ENCODE measurements around the gene KHK. TPM values are rescaled to one million over a fixed set of nuclear protein-coding genes. Genes with fewer than 3 reads are reported as not detected.
A peak's percentile ranks its signal among the peaks of the same experiment; 100 is the strongest.

KHK gene
- polyA plus RNA-seq, 12 donors, result 1.1 to 7.6 (median 2.1) TPM; not detected in 1

DNA sequence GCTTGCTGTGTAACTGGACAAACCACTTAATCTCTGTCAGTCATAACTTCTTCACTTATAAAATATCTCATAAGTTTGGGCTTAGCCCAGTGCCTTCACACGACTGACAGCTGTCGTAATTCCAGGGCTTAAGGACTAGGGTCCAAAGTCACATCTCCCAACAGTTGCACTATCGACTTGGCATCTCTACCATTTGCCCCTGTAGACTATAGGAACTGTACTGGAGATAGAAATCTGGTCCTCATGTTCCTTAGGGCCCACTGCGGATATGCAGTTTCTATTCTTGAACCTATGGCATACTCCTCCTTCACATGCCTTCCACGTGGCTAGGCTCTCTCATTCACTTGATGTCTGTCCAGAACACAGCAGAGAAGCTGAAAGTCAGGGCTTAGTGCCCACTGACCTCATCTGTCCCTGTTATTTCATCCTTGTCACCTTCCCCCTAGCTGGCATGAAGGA lies 39.7 kb downstream of the KHK start:
- no peak for DNase-seq

DNA sequence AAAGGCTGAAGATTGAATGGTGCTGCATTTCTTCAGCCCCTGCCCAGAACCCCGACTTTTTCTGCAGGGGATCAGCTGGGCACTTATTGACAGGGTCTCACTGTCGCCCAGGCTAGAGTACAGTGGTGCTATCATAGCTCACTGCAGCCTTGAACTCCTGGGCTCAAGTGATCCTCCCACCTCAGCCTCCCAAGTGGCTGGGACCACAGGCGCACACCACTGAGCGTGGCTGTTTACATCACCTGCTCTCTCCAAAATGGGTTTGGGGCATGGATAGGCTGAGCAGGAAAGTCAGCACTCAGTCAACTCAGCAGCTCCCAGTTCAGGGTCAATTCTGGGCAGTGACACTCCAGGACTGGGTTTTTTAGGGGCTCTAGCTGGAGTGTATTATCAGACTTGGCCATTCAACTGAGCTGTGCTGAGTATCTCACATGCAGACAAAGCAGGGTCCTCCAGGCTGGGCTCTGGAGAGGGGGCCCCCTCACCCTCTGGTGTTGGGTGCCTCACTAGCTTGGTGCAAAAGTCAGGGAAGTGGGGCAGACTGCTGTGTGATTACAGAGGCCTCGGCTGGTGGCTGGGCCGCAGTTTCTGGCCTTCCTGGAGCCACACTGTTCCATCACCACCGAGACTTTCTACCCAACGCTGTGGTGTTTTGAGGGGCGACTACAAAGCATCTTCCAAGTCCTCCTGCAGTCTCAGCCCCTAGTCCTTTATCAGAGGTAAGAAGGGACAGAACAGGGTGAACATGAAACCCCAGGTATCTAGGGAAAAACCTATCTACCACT lies 41.5 kb downstream of the KHK start:
- no peak for DNase-seq

- no peak for DNase-seq
Observed at GRCh38 chr2:27128668-27129571, 42.3 kb downstream of the KHK start.

DNA sequence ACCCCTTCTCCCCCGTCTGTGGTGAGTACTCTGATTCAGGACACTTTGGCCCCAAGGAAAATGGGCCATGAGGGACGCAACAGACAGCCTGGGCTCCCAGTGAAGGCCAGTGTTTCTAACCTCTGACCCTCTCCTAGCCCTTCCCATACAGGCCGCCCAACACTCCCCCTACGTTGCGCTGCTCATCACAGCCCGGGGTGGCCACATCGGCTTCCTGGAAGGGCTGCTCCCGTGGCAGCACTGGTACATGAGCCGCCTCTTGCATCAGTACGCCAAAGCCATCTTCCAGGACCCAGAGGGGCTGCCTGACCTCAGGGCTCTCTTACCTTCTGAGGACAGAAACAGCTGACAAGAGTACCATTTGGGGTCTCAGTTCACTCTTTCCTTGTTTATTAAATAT lies 43.8 kb downstream of the KHK start:
- DNase-seq, result no peak

- DNase-seq, result no peak
Observed at GRCh38 chr2:27131429-27131828, 44.9 kb downstream of the KHK start.

DNA sequence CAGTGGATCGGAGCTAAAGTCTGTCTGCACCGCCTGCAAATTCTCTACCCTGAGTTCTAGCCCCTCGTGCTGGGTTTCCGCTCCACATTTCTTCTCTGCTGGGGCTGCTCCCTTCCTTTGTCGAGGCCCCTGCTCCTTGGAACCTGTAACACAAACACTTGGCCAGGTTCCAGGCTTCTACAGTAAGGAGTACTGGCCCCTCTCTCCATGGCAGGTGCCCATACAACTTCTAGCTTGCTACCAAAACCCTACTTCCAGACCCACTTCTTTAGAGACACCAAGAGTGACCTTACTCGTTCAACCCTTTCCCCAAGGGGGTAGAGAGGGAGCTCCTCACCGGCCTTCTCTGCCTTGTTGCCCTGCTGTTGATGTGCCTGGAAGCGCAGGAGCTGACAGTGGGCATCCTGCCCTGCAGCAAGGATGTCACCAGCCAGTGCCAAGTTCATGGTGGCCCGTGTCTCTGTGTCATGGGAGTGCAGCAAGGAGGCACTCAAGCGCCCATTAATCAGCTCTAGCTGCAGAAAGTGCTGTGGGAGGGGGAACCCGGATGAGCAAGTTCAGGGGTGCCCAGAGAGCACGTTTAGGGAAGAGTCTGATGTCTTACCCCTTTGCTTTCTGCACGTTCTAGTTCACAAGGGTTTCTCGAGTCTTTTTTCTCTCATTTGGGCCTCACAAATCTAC lies 46.8 kb downstream of the KHK start:
- DNase-seq, result no peak

- peak; percentile 98 for DNase-seq
Observed at GRCh38 chr2:27133905-27134780, 47.6 kb downstream of the KHK start, which contains the start of gene PREB. Gene PREB (minus strand): TSS chr2:27134636. CDS start chr2:27134421, 215 bp downstream.

DNA sequence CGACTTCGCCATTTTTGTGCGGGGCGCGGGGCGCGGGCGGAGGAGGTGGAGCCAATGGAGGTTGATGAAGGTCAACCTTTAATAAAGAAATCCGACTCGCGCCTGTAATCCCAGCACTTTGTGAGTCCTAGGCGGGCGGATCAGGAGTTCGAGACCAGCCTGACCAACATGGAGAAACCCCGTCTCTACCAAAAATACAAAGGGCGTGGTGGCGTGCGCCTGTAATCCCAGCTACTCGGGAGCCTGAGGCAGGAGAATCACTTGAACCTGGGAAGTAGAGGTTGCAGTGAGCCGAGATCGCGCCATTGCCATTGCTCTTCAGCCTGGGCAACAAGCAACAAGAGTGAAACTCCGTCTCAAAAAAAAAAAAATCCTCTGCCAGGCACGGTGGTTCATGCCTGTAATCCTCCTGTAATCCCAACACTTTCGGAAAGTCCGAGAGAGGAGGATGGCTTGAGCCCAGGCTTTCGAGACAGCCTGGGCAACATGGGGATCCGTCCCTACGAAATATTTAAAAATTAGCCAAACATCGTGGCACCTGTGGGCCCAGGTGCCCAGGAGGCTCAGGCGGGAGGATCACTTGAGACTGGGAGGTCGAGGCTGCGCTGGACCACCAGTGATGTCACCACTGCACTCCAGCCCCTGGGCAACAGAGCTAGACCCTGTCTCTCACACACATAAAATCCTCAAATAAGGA lies 48.4 kb downstream of the KHK start:
- no peak for DNase-seq

DNA sequence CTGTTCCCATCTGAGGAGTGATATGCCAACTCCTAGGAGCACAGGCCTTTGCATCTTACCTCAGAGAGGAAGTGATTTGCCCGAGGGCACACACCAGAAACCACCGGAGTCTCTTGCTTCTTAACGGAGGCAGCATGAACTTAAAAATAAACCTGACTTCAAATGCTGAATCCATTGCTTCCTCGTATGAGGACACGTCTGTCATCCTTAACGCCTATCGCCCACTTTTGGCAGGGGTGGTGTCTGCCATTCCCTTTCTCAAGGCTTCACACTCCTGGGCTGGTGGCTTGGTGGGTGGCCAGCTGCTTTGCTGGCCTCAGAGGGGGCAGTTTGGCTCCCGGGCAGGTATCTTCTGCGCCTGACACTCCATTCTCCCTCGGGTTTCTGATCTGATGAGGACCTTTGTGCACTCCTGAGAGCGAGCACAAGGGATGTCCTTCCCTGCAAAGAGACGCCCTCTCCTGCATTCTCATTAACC lies 48.9 kb downstream of the KHK start:
- no peak for DNase-seq

- no peak for DNase-seq
Observed at GRCh38 chr2:27136751-27137150, 50.2 kb downstream of the KHK start.

DNA sequence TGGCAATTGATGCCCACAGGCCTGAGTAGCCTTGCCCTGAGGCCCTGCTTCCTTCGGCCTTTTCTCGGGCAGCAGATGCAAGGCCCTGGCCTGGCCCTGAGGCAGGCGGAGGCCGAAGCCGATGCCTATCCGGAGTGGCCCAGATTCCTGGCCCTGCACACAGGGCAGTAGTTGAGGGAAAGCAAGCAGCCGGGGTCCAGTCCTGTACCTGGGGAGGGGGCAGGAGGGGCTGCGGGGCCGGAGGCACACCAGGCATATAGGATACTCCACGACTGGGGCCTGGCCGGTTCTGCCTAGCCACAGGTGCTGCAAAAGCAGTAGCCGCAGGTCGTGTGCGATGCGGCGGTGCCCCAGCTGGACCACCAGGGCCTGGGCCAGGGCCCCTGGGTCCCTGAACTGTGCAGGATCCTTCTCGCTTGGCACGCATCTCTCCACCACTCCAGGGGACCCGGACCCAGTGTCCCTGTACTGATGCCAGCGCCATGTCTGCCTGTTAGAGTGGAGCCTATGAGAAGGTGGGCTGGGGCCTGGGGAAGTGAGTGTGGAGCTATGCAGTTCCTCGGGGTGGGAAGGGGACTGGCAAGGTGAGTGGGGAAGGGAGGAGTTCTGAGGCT lies 50.9 kb downstream of the KHK start:
- DNase-seq, result no peak

DNA sequence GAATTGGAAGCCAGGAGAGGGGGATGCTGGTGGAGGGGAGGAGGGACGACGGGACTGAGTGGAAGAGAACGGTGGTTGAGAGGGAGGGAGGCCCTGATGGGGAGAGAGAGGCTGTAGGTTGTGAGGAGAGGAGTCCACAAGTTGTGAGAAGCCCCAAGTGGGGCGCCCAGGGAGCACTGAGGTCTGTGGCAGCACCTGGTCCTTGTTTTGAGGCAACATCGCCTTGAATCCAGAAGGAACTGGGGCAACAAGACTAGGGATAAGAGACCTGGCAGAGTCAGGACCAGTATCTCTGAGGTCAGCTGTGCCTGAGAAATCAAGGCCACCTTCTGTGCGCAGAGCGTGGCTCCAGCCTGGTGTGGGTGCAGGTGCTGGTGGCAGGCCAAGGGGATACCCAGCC lies 51.5 kb downstream of the KHK start:
- no peak for DNase-seq

DNA sequence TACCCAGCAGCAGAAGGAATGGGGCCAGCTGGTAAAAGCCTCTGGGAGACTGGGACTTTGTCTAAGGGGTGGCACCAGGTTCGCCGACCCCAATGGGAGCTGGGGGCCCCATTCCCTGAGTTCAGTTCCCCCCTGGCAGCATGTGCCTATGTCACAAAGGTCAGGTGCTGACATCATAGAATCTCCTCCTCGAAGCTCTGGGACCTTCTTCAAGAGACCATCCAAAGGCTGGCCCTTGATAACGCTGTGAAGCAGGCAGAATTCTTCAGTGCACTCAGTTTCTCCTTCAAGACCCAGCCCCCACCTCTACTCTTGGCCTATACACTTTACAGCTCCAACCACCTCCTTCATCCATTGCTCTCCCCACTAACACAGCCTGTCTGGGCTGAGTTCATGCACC lies 52.7 kb downstream of the KHK start, which contains the start of gene PRR30:
TSS of gene PRR30 (minus strand) at position 101 of the 400 bp plus-strand sequence. CDS start 1,081 bp downstream, outside the sequence.
- no peak for DNase-seq

DNA sequence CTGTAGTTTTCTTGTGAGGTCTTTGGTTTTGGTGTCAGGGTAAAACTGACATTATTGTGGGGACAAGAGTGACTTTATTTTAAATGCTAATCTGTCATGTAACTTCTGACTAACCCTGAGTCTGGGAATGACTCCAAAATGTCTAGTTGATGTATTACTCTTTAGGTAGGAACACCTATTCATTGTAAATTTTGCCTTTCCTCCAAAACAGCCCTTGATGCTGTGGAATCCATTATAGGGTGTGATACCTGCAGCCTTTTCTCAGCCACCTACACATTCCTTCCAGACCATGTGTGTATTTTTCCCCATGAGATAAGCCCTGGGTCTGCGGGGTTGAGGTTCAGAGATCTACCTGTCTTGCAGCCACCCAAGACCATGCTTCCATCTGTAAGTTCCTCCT lies 56.7 kb downstream of the KHK start:
- DNase-seq, result no peak

DNA sequence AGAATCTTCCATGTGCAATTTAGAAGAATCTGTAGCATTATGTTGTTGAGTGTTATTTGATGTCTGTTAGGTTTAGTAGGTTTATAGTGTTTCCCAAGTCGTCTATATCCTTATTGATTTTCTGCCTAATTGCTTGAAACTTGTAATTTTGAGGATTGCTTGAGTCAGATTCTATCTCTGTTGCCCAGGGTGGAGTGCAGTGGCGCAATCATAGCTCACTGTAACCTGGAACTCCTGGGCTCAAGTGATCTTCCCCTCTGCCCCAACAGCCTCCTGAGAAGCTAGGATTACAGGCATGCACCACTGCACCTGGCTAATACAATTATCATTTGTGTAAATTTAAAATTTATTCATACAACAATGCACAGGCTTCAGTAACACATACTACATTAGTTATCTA lies 59.1 kb downstream of the KHK start:
- DNase-seq, result no peak

- DNase-seq, result no peak
Observed at GRCh38 chr2:27147935-27148334, 61.4 kb downstream of the KHK start.

DNA sequence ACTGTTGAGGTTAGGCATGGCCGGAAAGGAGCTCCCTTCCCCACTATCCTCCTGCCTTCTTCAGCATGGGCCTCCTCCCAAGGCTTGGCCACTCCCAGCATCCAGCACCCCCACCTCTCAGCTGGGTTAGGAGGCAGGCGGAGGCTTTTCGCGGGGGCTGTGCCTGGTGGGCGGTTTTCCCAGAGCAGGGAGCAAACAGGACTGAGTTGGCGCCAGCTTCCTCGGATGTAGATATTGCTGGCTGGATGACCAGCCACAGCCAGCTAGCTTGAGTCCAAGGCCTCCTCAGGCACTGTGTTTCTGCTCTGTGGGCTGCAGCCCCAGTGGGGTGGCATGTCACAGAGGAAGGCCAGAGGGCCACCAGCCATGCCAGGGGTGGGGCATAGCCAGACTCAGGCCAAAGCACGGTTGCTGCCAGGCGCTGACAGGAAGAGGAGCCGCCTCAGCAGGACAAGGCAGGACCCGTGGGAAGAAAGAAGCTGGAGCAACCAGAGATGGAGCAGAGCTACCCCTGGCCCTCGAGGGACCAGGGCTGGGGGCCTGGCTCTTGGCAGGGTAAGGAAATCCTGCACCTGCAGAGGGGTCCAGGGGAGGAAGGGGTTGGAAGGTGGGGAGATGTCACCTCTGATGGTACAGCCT lies 62.3 kb downstream of the KHK start, which contains the start of gene TCF23:
TSS of gene TCF23 (plus strand) at position 204 of the 639 bp plus-strand sequence. CDS start at position 334, 130 bp downstream.
- DNase-seq, result no peak

DNA sequence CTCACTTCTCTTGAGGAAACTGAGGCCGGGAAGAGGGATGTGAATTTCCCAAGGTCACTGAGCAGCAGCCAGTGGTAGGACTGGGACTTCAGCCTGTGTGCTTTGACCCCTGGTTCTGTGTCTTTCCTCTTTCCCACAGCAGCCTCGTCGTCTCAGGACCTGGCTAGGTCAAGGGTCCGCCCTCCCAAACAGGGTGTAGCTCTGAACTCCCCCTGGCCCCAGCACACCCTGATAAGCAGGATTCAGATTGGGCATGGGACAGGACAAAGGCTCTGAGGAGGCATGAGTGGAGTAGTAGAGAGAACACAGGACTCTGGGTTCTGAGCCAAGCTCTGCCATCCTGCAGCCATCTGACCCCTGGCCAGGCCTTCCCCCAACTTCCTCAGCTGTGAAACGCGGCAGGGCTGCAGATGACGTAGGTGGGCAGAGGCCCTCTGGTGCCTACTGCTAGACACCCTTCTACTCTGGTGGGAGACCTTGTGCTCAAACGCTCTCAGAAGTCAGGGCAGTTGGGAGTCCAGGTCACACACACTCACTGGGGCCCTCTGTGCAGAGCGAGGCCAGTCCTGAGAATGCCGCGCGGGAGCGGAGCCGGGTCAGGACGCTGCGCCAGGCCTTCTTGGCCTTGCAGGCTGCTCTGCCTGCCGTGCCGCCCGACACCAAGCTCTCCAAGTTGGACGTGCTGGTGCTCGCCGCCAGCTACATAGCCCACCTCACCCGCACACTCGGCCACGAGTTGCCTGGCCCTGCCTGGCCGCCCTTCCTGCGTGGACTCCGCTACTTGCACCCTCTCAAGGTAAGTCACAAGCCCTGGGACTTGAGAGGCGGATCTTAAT lies 63.2 kb downstream of the KHK start:
- DNase-seq, result no peak
